GM18499 (cell line): Measurements from ENCODE around the gene AARS2.

Source experiments
- ATAC-seq: cut with Tn5 transposase; IDR thresholded peaks from one replicate; pipeline ENCODE4 v1.9.1; 2021; ENCODE audit warnings: moderate number of reproducible peaks; ENCODE audit not compliant: insufficient read depth, unreplicated experiment

Gene AARS2

GRCh38 chr6:44265722-44266233, 47.4 kb downstream of the AARS2 start:
- ATAC-seq = no peak

- no peak for ATAC-seq
Observed at GRCh38 chr6:44265007-44265721, 48.0 kb downstream of the AARS2 start, which contains the start of gene NFKBIE. NFKBIE (minus strand) TSS chr6:44265551; CDS start chr6:44265346, 205 bp downstream.

GRCh38 chr6:44264154-44265006, 48.8 kb downstream of the AARS2 start:
- no peak for ATAC-seq

DNA sequence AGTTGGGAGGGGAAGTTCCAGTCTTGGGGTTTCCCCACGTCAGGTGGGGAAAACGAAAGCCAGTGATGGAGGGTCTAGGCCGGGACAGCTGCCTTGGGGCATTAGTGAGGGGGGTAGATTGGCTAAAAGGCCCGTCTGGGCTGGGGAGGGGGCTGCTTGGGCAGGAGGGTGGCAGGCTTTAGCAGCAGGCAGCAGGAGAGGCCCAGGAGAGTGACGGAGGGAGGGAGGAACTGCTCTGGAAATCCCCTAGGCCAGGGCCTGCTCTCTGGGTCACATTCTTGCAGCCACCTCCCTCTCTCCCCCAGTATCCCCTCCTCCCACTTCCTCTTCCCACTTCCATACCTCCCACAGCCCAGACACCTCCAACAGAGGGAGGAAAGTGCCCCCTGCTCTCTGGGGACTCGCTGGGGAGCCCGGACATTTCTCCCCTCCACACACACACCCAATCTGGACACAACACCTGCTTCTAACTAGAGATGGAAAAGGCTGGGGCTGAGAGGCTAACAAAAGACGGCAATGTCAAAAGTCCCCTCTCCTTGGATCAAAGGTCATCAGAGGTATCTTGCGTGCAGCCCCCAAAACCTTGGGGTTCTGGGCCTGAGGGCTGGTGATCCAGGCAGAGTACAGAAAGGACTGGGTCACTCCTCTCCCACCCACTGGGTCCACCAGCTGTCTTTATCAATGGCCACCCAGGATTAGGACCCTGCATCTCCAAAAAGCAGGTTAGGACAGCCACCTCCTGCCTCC, 49.6 kb downstream of the AARS2 start:
- ATAC-seq = no peak

DNA sequence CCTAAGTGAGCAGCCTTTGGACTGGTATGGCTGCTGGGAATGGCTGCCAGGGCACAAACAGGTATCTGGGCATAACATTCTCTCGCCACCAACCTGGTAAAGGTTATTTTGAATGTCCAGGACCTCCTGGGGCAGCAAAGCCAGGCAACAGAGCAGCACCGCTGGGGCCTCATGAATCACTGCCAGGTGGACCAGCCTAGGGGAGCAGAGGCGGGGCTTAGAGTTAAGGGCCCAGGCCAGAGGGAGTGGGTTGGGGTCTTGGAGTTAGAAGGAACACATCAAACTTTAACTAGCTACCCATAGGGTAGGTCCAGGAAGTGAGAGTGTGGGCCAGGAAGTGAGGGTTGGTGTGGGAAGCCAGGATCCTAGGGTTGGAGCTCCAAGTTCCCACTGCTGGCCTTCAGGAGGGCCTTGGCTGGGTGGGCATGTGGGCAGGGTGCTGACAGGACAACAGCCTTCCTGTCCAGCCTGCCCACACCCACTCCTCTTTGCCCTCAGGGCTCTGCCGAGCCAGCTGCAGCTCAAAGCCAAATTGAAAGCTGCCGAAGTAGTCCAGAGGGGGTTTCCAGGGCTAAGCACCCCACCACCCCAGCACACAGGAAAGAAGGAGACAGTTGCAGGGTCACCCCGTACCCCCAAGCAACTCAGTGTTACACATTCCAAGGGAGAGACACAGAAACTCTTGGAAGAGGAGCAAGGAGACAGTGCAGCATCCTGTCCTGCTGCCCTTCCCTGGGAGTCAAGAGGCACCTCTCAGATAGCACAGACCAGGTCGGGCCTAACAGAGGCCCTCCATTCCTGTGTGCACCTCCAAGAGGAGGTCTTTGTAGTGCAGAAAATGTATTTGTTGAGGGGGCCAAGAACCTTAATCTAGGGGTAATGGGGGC, 50.4 kb downstream of the AARS2 start:
- no peak for ATAC-seq

- ATAC-seq = no peak
Observed at GRCh38 chr6:44261581-44261980, 51.6 kb downstream of the AARS2 start.

DNA sequence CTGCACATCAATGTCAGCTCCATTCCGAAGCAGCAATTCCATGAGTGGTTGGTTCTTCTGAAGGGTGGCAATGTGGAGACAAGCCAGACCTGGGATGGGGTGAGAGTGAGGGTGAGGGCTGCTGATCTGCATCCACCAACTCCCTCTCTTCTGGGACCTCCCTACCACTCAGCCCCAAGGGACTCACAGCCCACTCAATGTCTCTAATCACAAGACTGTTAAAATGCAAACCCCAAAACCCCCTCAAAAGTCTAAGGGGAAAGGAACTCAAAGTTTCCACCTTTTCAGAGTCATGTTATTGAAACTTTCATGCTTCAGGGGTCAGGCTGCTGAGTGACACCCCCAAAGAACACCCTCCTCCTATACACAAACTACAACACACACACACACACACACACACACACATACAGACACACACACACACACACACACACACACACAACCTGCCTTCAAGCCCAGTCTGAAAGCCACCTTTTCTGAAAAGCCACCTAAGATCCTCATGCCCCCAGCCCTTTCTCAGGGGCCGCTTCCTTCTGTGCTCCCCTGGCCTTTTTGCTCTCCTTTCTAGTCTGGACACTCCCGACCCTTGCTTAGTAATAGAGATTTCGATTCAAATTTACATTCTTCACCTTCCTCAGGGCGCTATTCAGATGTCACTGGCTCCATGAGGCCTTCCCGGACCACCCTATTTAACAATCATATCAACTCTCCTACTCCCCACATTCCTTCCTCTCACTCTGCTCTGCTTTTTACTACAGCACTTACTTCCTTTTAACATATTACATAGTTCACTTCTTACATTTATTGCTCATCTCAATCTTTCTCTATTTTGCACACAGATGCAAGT, 52.5 kb downstream of the AARS2 start:
- no peak for ATAC-seq

GRCh38 chr6:44260011-44260410, 53.1 kb downstream of the AARS2 start:
- ATAC-seq = no peak

DNA sequence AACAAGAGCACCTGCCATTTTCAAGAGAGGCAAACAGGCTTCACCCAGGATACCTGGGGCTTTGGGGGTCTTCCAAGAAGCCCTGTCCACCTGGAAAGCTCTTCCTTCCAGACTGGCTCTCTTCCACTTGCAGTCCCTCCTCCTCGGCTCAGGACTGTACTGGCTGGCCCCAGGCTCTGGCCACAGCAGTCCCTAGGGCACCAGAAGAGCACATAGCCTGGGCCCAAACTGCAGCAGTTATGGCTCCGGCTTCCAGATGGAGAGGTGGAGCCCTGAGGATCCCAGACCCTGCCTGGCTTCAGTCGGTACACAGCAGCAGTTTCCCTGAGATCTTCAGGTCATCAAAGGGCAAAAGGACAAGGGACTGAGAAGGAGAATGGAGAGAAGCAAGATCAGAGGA, 54.2 kb downstream of the AARS2 start:
- ATAC-seq = no peak

DNA sequence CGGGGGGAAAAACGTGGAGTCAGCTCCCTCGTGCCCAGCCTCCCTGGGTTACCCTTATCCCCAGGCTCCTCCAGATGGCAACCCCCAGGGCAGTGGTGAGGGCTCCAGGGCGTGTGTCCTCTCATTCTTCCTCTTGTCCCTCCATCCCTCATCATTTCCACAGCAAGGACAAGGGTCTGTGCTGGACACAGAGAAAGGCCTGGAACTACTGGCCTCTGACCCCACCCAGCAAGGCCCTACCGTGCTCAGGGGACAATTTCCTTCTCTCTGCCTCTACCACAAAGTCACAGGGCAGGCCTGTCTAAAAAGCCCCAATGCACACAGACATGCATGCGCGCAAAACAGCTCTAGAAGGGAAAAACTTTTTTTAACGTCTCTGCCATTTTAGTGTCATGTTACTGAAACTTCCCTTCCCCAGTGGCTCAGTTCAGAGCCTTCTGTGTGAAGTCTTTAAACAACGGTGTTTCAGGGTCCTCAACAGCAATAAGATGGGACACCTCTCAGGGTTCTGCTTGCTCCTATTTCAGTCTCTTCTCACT, 54.8 kb downstream of the AARS2 start:
- ATAC-seq = no peak

- ATAC-seq = no peak
Observed at GRCh38 chr6:44257753-44258324, 55.3 kb downstream of the AARS2 start.

- ATAC-seq = no peak
Observed at GRCh38 chr6:44257025-44257752, 56.0 kb downstream of the AARS2 start, which contains the start of gene SLC35B2. SLC35B2 (minus strand) TSS chr6:44257528; CDS start chr6:44257410, 118 bp downstream.

DNA sequence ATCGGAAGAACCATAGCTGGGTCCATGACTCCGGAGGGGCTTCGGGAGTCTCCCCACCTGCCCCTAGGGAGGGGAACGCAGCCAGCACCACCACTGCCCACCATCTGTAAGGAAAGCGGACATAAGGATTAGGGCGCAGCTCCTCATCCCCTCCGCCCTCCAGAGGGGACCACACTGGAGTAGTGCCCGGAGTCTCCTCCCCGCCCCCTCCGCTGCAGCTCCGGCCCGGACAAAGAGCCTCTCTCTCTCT, 56.4 kb downstream of the AARS2 start:
- no peak for ATAC-seq

DNA sequence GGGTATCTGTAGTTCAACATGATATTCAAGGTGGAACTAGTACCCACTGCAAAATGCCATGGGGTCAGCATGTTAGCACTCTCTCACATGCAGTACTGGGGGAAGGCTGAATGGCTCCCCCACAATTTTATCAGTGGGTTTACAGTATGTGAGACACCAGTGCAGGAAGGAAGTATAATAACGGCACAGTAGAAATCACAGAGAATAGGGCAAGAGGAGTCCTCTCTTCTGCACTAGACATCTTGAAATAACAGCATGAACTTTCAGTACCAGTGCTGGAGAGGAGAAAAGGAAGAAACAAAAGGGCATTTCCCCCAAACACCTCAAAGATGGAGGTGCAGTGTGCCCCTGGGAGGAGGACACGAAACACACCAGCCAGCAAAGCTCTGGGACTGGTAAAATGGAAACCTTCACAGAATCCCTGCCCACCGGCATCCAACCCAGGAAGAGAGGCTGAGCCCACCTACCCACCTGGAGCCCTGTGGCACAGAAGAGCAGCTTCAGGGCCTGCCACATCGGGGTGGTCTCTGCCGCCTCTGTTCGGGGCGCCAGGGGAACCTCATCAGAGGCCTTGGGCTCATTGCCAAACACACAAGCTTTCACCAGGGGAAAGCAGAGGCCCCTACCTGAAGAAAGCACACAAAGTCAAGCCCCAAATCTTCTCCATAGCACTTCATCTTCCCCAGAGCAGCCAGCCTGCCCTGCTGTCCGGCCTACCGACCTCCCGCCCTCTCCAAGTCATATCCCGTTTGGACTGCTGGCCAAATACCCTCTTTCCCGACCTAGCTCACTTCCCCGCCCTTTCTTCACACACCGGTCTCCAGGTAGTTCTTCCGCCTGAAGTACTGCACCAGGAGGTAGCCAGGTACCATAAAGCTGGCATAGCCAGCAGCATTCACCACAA, 57.0 kb downstream of the AARS2 start:
- no peak for ATAC-seq

GRCh38 chr6:44255105-44255808, 57.9 kb downstream of the AARS2 start:
- no peak for ATAC-seq
